Neural cell (in vitro differentiated cells): ENCODE measurements around the gene CROCC2.

Source experiments
- EP300 ChIP-seq: fragments of 450-650 bp; conservative IDR thresholded peaks from 2 replicates; pipeline ENCODE4 v1.6.1; 2014; ENCODE audit warnings: antibody characterized with exemption, mild to moderate bottlenecking, moderate library complexity; ENCODE audit not compliant: poor library complexity, severe bottlenecking
- EZH2 ChIP-seq: fragments of 200-600, 300-800 bp; shearing (Covaris generic), sonication (generic); IDR thresholded peaks from 2 replicates; pipeline ENCODE4 v1.6.1; 2014; ENCODE audit warnings: antibody characterized with exemption, low read length, borderline replicate concordance, mild to moderate bottlenecking; ENCODE audit not compliant: insufficient read depth, poor library complexity, severe bottlenecking
- POLR2AphosphoS5 ChIP-seq: IDR thresholded peaks from 2 replicates; pipeline ENCODE4 v1.6.1; 2012
- RAD21 ChIP-seq: fragments of 450-650 bp; conservative IDR thresholded peaks from 2 replicates; pipeline ENCODE4 v1.6.1; 2014; ENCODE audit warnings: antibody characterized with exemption, mild to moderate bottlenecking, moderate library complexity
- SMC3 ChIP-seq: fragments of 450-650 bp; conservative IDR thresholded peaks from 2 replicates; pipeline ENCODE4 v1.6.1; 2014; ENCODE audit warnings: antibody characterized with exemption, mild to moderate bottlenecking, moderate library complexity; ENCODE audit not compliant: poor library complexity
- TF ChIP-seq, protein P1 (sequence below): fragments of 450-650 bp; IDR thresholded peaks from 2 replicates; pipeline ENCODE4 v1.5.1; 2014; ENCODE audit warnings: antibody characterized with exemption, mild to moderate bottlenecking, moderate library complexity; ENCODE audit not compliant: poor library complexity, severe bottlenecking
- TF ChIP-seq, protein P2 (sequence below): IDR thresholded peaks from 2 replicates; pipeline ENCODE4 v1.6.1; 2012; ENCODE audit warnings: borderline replicate concordance

DNA sequence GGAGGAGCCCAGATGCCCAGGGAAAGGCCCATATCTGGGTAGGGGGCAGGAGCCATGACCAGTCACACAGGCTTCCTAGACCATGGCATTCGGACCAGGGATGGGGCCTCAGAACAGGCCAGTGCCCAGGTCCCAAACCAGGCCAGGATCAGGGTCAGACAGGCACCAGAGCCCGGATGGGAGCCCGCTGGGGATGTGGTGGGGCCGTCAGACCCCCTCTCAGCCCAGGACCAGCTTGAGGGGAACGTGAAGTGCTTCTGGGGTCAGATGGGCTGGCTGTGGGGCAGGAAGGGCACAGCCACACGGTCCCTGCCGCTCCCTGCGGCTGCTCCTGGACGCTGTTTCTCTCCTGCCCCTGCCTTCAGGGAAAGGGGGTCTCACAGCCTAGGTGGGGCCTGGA lies 131.4 kb downstream of the CROCC2 start:
- TF ChIP-seq POLR2AphosphoS5 = no peak
- TF ChIP-seq, protein P1, sequence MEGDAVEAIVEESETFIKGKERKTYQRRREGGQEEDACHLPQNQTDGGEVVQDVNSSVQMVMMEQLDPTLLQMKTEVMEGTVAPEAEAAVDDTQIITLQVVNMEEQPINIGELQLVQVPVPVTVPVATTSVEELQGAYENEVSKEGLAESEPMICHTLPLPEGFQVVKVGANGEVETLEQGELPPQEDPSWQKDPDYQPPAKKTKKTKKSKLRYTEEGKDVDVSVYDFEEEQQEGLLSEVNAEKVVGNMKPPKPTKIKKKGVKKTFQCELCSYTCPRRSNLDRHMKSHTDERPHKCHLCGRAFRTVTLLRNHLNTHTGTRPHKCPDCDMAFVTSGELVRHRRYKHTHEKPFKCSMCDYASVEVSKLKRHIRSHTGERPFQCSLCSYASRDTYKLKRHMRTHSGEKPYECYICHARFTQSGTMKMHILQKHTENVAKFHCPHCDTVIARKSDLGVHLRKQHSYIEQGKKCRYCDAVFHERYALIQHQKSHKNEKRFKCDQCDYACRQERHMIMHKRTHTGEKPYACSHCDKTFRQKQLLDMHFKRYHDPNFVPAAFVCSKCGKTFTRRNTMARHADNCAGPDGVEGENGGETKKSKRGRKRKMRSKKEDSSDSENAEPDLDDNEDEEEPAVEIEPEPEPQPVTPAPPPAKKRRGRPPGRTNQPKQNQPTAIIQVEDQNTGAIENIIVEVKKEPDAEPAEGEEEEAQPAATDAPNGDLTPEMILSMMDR = no peak
- TF ChIP-seq EZH2 = no peak
- TF ChIP-seq, protein P2, sequence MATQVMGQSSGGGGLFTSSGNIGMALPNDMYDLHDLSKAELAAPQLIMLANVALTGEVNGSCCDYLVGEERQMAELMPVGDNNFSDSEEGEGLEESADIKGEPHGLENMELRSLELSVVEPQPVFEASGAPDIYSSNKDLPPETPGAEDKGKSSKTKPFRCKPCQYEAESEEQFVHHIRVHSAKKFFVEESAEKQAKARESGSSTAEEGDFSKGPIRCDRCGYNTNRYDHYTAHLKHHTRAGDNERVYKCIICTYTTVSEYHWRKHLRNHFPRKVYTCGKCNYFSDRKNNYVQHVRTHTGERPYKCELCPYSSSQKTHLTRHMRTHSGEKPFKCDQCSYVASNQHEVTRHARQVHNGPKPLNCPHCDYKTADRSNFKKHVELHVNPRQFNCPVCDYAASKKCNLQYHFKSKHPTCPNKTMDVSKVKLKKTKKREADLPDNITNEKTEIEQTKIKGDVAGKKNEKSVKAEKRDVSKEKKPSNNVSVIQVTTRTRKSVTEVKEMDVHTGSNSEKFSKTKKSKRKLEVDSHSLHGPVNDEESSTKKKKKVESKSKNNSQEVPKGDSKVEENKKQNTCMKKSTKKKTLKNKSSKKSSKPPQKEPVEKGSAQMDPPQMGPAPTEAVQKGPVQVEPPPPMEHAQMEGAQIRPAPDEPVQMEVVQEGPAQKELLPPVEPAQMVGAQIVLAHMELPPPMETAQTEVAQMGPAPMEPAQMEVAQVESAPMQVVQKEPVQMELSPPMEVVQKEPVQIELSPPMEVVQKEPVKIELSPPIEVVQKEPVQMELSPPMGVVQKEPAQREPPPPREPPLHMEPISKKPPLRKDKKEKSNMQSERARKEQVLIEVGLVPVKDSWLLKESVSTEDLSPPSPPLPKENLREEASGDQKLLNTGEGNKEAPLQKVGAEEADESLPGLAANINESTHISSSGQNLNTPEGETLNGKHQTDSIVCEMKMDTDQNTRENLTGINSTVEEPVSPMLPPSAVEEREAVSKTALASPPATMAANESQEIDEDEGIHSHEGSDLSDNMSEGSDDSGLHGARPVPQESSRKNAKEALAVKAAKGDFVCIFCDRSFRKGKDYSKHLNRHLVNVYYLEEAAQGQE = no peak
- no peak for TF ChIP-seq EP300
- TF ChIP-seq SMC3 = no peak
- TF ChIP-seq RAD21 = no peak
